Activated T-cell treated with anti-CD3 and anti-CD28 coated beads, Interleukin-2, amount 50 U/mL, for 24 hours (primary cell): ENCODE data around the gene PPFIA3.

Experiments
- DNase-seq: peaks from one replicate; pipeline ENCODE4 v3.0.0-alpha.2; 2020
- H3K27ac Mint-ChIP-seq: 2 replicates; pipeline ENCODE4 v1.8.0; 2020; ENCODE audit warnings: mild to moderate bottlenecking, mixed read lengths
- H3K27me3 Mint-ChIP-seq: 2 replicates; pipeline ENCODE4 v1.8.0; 2020; ENCODE audit warnings: mixed read lengths
- H3K36me3 Mint-ChIP-seq: 2 replicates; pipeline ENCODE4 v1.8.0; 2020; ENCODE audit warnings: low read depth, mixed read lengths
- H3K4me1 Mint-ChIP-seq: 2 replicates; pipeline ENCODE4 v1.8.0; 2020; ENCODE audit warnings: low read depth, mixed read lengths
- H3K4me3 Mint-ChIP-seq: 2 replicates; pipeline ENCODE4 v1.8.0; 2020; ENCODE audit warnings: mild to moderate bottlenecking, moderate library complexity, mixed read lengths
- H3K9me3 Mint-ChIP-seq: 2 replicates; pipeline ENCODE4 v1.8.0; 2020; ENCODE audit warnings: mixed read lengths

PPFIA3 gene

GRCh38 chr19:49189259-49189658 lies 69.9 kb downstream of the PPFIA3 start:
- H3K27ac Mint-ChIP-seq = no peak overlapping the region
- H3K27me3 Mint-ChIP-seq = no peaks in the 10 kb centered on the region
- no peak overlapping the region for H3K4me3 Mint-ChIP-seq
- H3K4me1 Mint-ChIP-seq = peaks cover 7% of the 10 kb centered on the region
- no peaks in the 10 kb centered on the region for H3K36me3 Mint-ChIP-seq
- no peak for DNase-seq
- peaks cover 2% of the 10 kb centered on the region for H3K9me3 Mint-ChIP-seq

- no peaks in the 10 kb centered on the region for H3K27me3 Mint-ChIP-seq
- peaks cover 7% of the 10 kb centered on the region for H3K4me1 Mint-ChIP-seq
- peaks cover 2% of the 10 kb centered on the region for H3K9me3 Mint-ChIP-seq
- H3K36me3 Mint-ChIP-seq = no peaks in the 10 kb centered on the region
- no peak overlapping the region for H3K4me3 Mint-ChIP-seq
- H3K27ac Mint-ChIP-seq = no peak overlapping the region
- no peak for DNase-seq
These were observed 71.4 kb downstream of the PPFIA3 start for GRCh38 chr19:49190781-49191180.

GRCh38 chr19:49193822-49194394 lies 74.6 kb downstream of the PPFIA3 start:
- no peaks in the 10 kb centered on the region for H3K36me3 Mint-ChIP-seq
- H3K9me3 Mint-ChIP-seq = peaks cover 2% of the 10 kb centered on the region
- no peaks in the 10 kb centered on the region for H3K27me3 Mint-ChIP-seq
- DNase-seq = no peak
- no peak overlapping the region for H3K4me3 Mint-ChIP-seq
- peaks cover 7% of the 10 kb centered on the region for H3K4me1 Mint-ChIP-seq
- no peak overlapping the region for H3K27ac Mint-ChIP-seq

GRCh38 chr19:49194408-49194807 lies 75.1 kb downstream of the PPFIA3 start:
- no peaks in the 10 kb centered on the region for H3K27me3 Mint-ChIP-seq
- H3K27ac Mint-ChIP-seq = no peak overlapping the region
- H3K4me3 Mint-ChIP-seq = no peak overlapping the region
- DNase-seq = no peak
- H3K36me3 Mint-ChIP-seq = no peaks in the 10 kb centered on the region
- peaks cover 2% of the 10 kb centered on the region for H3K9me3 Mint-ChIP-seq
- H3K4me1 Mint-ChIP-seq = peaks cover 6% of the 10 kb centered on the region

GRCh38 chr19:49196527-49197240 lies 77.3 kb downstream of the PPFIA3 start:
- Mint-ChIP-seq H3K4me3 (no peak overlapping the region), H3K4me1 (no peaks in the 10 kb centered on the region), H3K9me3 (no peaks in the 10 kb centered on the region), H3K27ac (no peak overlapping the region), H3K36me3 (no peaks in the 10 kb centered on the region), H3K27me3 (no peaks in the 10 kb centered on the region)
- DNase-seq = no peak

GRCh38 chr19:49200238-49200862 lies 81.0 kb downstream of the PPFIA3 start:
- H3K4me1 Mint-ChIP-seq = no peaks in the 10 kb centered on the region
- no peaks in the 10 kb centered on the region for H3K9me3 Mint-ChIP-seq
- no peak overlapping the region for H3K27ac Mint-ChIP-seq
- peaks cover 3% of the 10 kb centered on the region for H3K27me3 Mint-ChIP-seq
- no peaks in the 10 kb centered on the region for H3K36me3 Mint-ChIP-seq
- DNase-seq = peak; percentile 41
- no peak overlapping the region for H3K4me3 Mint-ChIP-seq
